ENCODE data around the gene VAT1L. TPM values are rescaled to one million over a fixed set of nuclear protein-coding genes. Genes with fewer than 3 reads are reported as not detected.
A peak's percentile ranks its signal among the peaks of the same experiment; 100 is the strongest.

The VAT1L gene
- total RNA-seq, 1 experiment from 2014 or later: not detected

- H3K4me3 ChIP-seq: no peak overlapping the region
- H3K36me3 ChIP-seq: no peaks in the 10 kb centered on the region
Observed at GRCh38 chr16:77842468-77842867, 54.1 kb downstream of the VAT1L start.

GRCh38 chr16:77843405-77843804 is 55.0 kb downstream of the VAT1L start:
- DNase-seq: no peak

More at GRCh38 chr16:77842468-77842867, 54.1 kb downstream of the VAT1L start:
- no peak for DNase-seq
- Histone ChIP-seq H3K27me3 (no peaks in the 10 kb centered on the region), H3K9me3 (no peaks in the 10 kb centered on the region)

GRCh38 chr16:77844801-77845200 is 56.4 kb downstream of the VAT1L start:
- no peak overlapping the region for H3K4me3 ChIP-seq

More at GRCh38 chr16:77843405-77843804, 55.0 kb downstream of the VAT1L start:
- Histone ChIP-seq H3K4me3 (no peak overlapping the region), H3K36me3 (no peaks in the 10 kb centered on the region), H3K27me3 (no peaks in the 10 kb centered on the region), H3K9me3 (no peaks in the 10 kb centered on the region)

GRCh38 chr16:77849646-77850258 is 61.4 kb downstream of the VAT1L start:
- Histone ChIP-seq H3K4me3 (no peak overlapping the region), H3K36me3 (no peaks in the 10 kb centered on the region), H3K27me3 (no peaks in the 10 kb centered on the region), H3K9me3 (no peaks in the 10 kb centered on the region)
- DNase-seq: no peak

More at GRCh38 chr16:77844801-77845200, 56.4 kb downstream of the VAT1L start:
- Histone ChIP-seq H3K9me3 (no peaks in the 10 kb centered on the region), H3K36me3 (no peaks in the 10 kb centered on the region), H3K27me3 (no peaks in the 10 kb centered on the region)
- no peak for DNase-seq

GRCh38 chr16:77850636-77851333 is 62.4 kb downstream of the VAT1L start:
- no peaks in the 10 kb centered on the region for H3K36me3 ChIP-seq
- H3K4me3 ChIP-seq: no peak overlapping the region
- H3K9me3 ChIP-seq: no peaks in the 10 kb centered on the region
- no peaks in the 10 kb centered on the region for H3K27me3 ChIP-seq
- no peak for DNase-seq

GRCh38 chr16:77853161-77853560 is 64.8 kb downstream of the VAT1L start:
- no peaks in the 10 kb centered on the region for H3K9me3 ChIP-seq
- H3K4me3 ChIP-seq: no peak overlapping the region
- H3K27me3 ChIP-seq: no peaks in the 10 kb centered on the region
- H3K36me3 ChIP-seq: no peaks in the 10 kb centered on the region
- DNase-seq: no peak

- no peaks in the 10 kb centered on the region for H3K27me3 ChIP-seq
- no peaks in the 10 kb centered on the region for H3K9me3 ChIP-seq
- no peak overlapping the region for H3K4me3 ChIP-seq
- H3K36me3 ChIP-seq: no peaks in the 10 kb centered on the region
- no peak for DNase-seq
Observed at GRCh38 chr16:77856438-77857160, 68.2 kb downstream of the VAT1L start.

- Histone ChIP-seq H3K36me3 (no peaks in the 10 kb centered on the region), H3K9me3 (no peaks in the 10 kb centered on the region), H3K27me3 (no peaks in the 10 kb centered on the region), H3K4me3 (no peak overlapping the region)
- no peak for DNase-seq
Observed at GRCh38 chr16:77858060-77858459, 69.7 kb downstream of the VAT1L start.

GRCh38 chr16:77859493-77860232 is 71.3 kb downstream of the VAT1L start:
- H3K36me3 ChIP-seq: no peaks in the 10 kb centered on the region
- H3K9me3 ChIP-seq: no peaks in the 10 kb centered on the region
- H3K27me3 ChIP-seq: no peaks in the 10 kb centered on the region
- DNase-seq: no peak
- no peak overlapping the region for H3K4me3 ChIP-seq

GRCh38 chr16:77860953-77861352 is 72.6 kb downstream of the VAT1L start:
- H3K9me3 ChIP-seq: no peaks in the 10 kb centered on the region
- H3K4me3 ChIP-seq: no peak overlapping the region
- H3K36me3 ChIP-seq: no peaks in the 10 kb centered on the region
- DNase-seq: no peak
- no peaks in the 10 kb centered on the region for H3K27me3 ChIP-seq

- Histone ChIP-seq H3K9me3 (no peaks in the 10 kb centered on the region), H3K36me3 (no peaks in the 10 kb centered on the region), H3K4me3 (no peak overlapping the region), H3K27me3 (no peaks in the 10 kb centered on the region)
- DNase-seq: no peak
Observed at GRCh38 chr16:77863250-77863649, 74.9 kb downstream of the VAT1L start.

GRCh38 chr16:77866752-77867151 is 78.4 kb downstream of the VAT1L start:
- DNase-seq: no peak
- Histone ChIP-seq H3K9me3 (no peaks in the 10 kb centered on the region), H3K36me3 (no peaks in the 10 kb centered on the region), H3K4me3 (no peak overlapping the region), H3K27me3 (no peaks in the 10 kb centered on the region)

- DNase-seq: no peak
- H3K9me3 ChIP-seq: no peaks in the 10 kb centered on the region
- no peaks in the 10 kb centered on the region for H3K36me3 ChIP-seq
- H3K4me3 ChIP-seq: no peak overlapping the region
- H3K27me3 ChIP-seq: no peaks in the 10 kb centered on the region
Observed at GRCh38 chr16:77868052-77868451, 79.7 kb downstream of the VAT1L start.

- Histone ChIP-seq H3K9me3 (no peaks in the 10 kb centered on the region), H3K36me3 (no peaks in the 10 kb centered on the region), H3K4me3 (no peak overlapping the region), H3K27me3 (no peaks in the 10 kb centered on the region)
- no peak for DNase-seq
Observed at GRCh38 chr16:77868478-77868877, 80.1 kb downstream of the VAT1L start.

GRCh38 chr16:77869997-77870813 is 81.8 kb downstream of the VAT1L start:
- peak; percentile 37 for DNase-seq
- no peaks in the 10 kb centered on the region for H3K9me3 ChIP-seq
- no peaks in the 10 kb centered on the region for H3K36me3 ChIP-seq
- H3K4me3 ChIP-seq: no peak overlapping the region
- H3K27me3 ChIP-seq: no peaks in the 10 kb centered on the region

- Histone ChIP-seq H3K4me3 (no peak overlapping the region), H3K9me3 (no peaks in the 10 kb centered on the region), H3K36me3 (no peaks in the 10 kb centered on the region), H3K27me3 (no peaks in the 10 kb centered on the region)
- no peak for DNase-seq
Observed at GRCh38 chr16:77871932-77872331, 83.6 kb downstream of the VAT1L start.

Data from MG63 (cell line).